Left ventricle myocardium inferior (tissue), 1 donor: Measurements from ENCODE around the gene TNFRSF8. TPM values are rescaled to one million over a fixed set of nuclear protein-coding genes. Genes with fewer than 3 reads are reported as not detected.

Experiments used
- DNase-seq: peaks from one replicate; pipeline ENCODE4 v3.0.0-alpha.2; 2020
- H3K27ac ChIP-seq: fragments of 200-600 bp; replicated peaks from 2 replicates; pipeline ENCODE4 v1.8.0; 2021
- H3K27me3 ChIP-seq: fragments of 200-600 bp; 2 replicates; pipeline ENCODE4 v1.8.0; 2021; ENCODE audit warnings: low read depth
- H3K36me3 ChIP-seq: fragments of 200-600 bp; 2 replicates; pipeline ENCODE4 v1.8.0; 2021
- H3K4me1 ChIP-seq: fragments of 200-600 bp; 2 replicates; pipeline ENCODE4 v1.8.0; 2021
- H3K4me3 ChIP-seq: fragments of 200-600 bp; 2 replicates; pipeline ENCODE4 v1.8.0; 2021; ENCODE audit warnings: mild to moderate bottlenecking, moderate library complexity
- H3K9me3 ChIP-seq: fragments of 200-600 bp; replicated peaks from 2 replicates; pipeline ENCODE4 v1.8.0; 2021
- CTCF ChIP-seq: fragments of 200-600 bp; IDR thresholded peaks from 2 replicates; pipeline ENCODE4 v1.8.0; 2021; ENCODE audit warnings: antibody characterized with exemption, mild to moderate bottlenecking, borderline replicate concordance
- intact Hi-C: fragments of 100-400 bp; cut with micrococcal nuclease; formaldehyde crosslinking; loops from one replicate; pipeline ENCODE4 v1.11.0; 2022
- total RNA-seq: library from RNA; stranded (reverse); fragmentation: NEBNext Ultra II Directional; extraction: Animal tissue kit (Norgen Biotek cat#: 25700); gene quantifications from one replicate; pipeline ENCODE4 v1.2.1, GENCODE V29; 2021
- donor health status: DM: no; HTN: yes; CAD: no; lungs with severe emphysema.

TNFRSF8 gene
- total RNA-seq, 1 donor from 2014 or later, result 0.82 TPM

GRCh38 chr1:12121212-12122003 lies 58.3 kb downstream of the TNFRSF8 start:
- TF ChIP-seq CTCF, result no peak
- Histone ChIP-seq H3K4me1 (peaks cover 16% of the 10 kb centered on the region), H3K9me3 (no peaks in the 10 kb centered on the region), H3K36me3 (no peaks in the 10 kb centered on the region), H3K4me3 (no peak overlapping the region), H3K27me3 (peaks cover 27% of the 10 kb centered on the region), H3K27ac (no peak overlapping the region)
- no peak for DNase-seq
- intact Hi-C loops, result no loop called here

DNA sequence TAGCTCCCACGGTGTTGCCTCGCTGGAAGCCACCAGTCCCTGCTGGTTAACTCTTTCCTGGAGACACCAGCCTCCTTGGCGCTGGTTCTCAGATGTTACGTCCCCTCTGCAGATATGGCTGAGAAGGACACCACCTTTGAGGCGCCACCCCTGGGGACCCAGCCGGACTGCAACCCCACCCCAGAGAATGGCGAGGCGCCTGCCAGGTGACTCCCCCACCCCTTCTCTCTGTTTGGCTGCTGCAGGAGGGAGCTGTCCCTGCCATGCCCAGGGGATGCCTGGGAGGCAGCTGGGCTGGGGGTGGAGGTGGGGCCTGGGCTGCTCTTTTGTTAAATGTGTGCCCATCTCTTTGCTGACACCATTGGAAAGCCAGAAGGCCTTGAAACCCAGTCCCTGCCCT lies 60.1 kb downstream of the TNFRSF8 start:
- Histone ChIP-seq H3K36me3 (no peaks in the 10 kb centered on the region), H3K4me3 (no peak overlapping the region), H3K4me1 (peaks cover 17% of the 10 kb centered on the region), H3K27me3 (peaks cover 17% of the 10 kb centered on the region), H3K27ac (no peak overlapping the region), H3K9me3 (no peaks in the 10 kb centered on the region)
- intact Hi-C loops, result no loop called here
- no peak for DNase-seq
- TF ChIP-seq CTCF, result no peak

DNA sequence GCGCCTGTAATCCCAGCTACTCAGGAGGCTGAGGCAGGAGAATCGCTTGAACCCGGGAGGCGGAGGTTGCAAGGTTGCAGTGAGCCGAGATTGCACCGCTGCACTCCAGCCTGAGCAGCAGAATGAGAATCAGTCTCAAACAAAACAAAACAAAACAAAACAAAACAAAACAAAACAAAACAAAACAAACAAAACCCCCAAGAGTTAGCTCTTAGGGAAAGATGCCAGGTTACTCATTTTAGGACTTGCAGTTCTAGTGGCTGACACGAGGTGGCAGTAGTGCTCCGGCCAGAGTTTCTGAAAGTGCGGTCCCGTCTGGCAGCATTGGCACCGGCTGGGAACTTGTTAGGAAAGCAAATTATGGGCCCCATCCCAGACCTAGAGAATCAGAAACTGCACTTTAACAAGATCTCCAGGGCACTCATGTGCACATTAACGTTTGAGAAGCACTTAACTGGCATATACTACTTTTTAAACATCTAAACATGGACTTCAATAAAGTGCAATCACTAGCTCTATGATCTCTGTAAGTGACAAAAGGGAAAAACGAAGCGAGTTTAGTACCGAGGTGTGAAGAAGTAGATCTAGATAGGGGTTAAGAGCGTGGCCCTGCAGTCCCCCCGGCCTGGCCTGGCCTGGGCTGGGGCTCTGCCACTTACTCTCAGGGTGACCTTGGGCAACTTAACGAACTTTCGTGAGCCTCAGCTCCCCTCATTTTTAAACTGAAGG lies 61.8 kb downstream of the TNFRSF8 start:
- Histone ChIP-seq H3K4me1 (peaks cover 17% of the 10 kb centered on the region), H3K4me3 (peak overlapping the region; percentile 35), H3K27ac (peak overlapping the region; percentile 37), H3K27me3 (peaks cover 17% of the 10 kb centered on the region), H3K9me3 (no peaks in the 10 kb centered on the region), H3K36me3 (no peaks in the 10 kb centered on the region)
- TF ChIP-seq CTCF, result peak; percentile 98
- intact Hi-C loops, result loop anchor here (2.0 kb wide), 1 partner anchor 84 kb away; no protein-coding TSS in a partner anchor
- DNase-seq, result peak; percentile 73

DNA sequence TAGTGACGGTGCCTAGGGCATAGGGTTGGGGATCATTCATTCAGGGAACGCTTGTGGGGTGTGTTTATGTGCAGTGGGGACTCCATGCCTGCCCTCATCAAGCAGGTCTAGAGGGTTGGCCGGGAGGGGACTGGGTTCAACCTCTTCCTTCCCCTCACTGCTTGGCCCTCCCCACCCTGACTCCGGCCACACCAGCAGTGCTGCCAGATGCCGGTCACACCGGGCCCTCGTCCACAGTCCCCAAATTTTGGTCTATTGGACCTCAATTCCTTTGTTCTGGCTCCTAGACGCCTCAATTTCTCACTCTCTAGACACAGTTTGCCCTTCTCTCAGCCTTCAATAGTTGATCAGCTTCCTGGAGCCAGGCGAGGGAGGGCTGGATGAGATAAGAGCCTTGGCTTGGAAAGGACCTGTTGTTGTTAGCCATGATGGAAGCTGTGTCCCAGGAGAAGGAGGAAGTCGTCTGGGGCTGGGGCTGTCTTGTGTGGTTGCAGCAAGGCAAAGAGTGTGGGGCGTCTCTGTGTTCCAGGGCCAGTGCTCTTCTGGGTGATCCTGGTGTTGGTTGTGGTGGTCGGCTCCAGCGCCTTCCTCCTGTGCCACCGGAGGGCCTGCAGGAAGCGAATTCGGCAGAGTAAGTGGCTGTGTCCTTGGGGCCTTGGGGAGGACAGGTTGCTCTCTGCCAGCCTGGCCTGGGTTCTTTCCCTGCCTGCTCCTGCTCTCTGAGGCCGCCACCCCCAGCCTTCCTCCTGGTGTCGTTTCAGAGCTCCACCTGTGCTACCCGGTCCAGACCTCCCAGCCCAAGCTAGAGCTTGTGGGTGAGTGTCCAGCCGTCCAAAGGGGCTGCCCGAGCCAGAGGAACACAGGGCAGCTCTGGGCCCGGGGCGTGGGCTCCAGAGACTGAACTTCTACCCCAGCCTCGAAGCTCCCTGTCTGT lies 62.6 kb downstream of the TNFRSF8 start:
- intact Hi-C loops, result loop anchor here (2.0 kb wide), 1 partner anchor 83 kb away; no protein-coding TSS in a partner anchor
- H3K4me3 ChIP-seq, result peak overlapping the region; percentile 35
- H3K27me3 ChIP-seq, result peaks cover 17% of the 10 kb centered on the region
- peaks cover 17% of the 10 kb centered on the region for H3K4me1 ChIP-seq
- peak overlapping the region; percentile 37 for H3K27ac ChIP-seq
- no peaks in the 10 kb centered on the region for H3K36me3 ChIP-seq
- TF ChIP-seq CTCF, result no peak
- no peak for DNase-seq
- no peaks in the 10 kb centered on the region for H3K9me3 ChIP-seq

- intact Hi-C loops, result no loop called here
- peaks cover 17% of the 10 kb centered on the region for H3K27me3 ChIP-seq
- no peak for TF ChIP-seq CTCF
- H3K9me3 ChIP-seq, result no peaks in the 10 kb centered on the region
- no peak overlapping the region for H3K4me3 ChIP-seq
- H3K4me1 ChIP-seq, result peaks cover 21% of the 10 kb centered on the region
- no peaks in the 10 kb centered on the region for H3K36me3 ChIP-seq
- H3K27ac ChIP-seq, result no peak overlapping the region
- DNase-seq, result no peak
Measured at GRCh38 chr1:12126781-12127180, 63.7 kb downstream of the TNFRSF8 start.
